ENCODE measurements around the gene NR2C2AP.

GRCh38 chr19:19159534-19159933 lies 43.7 kb downstream of the NR2C2AP start:
- TF ChIP-seq, protein P1, sequence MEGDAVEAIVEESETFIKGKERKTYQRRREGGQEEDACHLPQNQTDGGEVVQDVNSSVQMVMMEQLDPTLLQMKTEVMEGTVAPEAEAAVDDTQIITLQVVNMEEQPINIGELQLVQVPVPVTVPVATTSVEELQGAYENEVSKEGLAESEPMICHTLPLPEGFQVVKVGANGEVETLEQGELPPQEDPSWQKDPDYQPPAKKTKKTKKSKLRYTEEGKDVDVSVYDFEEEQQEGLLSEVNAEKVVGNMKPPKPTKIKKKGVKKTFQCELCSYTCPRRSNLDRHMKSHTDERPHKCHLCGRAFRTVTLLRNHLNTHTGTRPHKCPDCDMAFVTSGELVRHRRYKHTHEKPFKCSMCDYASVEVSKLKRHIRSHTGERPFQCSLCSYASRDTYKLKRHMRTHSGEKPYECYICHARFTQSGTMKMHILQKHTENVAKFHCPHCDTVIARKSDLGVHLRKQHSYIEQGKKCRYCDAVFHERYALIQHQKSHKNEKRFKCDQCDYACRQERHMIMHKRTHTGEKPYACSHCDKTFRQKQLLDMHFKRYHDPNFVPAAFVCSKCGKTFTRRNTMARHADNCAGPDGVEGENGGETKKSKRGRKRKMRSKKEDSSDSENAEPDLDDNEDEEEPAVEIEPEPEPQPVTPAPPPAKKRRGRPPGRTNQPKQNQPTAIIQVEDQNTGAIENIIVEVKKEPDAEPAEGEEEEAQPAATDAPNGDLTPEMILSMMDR (IDR thresholded peaks at IDR 0.05; ENCODE audit: low read length) = no peak
- no peak for TF ChIP-seq EZH2phosphoT487 (IDR thresholded peaks at IDR 0.05; ENCODE audit: low read length)

All from MM.1S (cell line).